ENCODE measurements around the gene CAMK1D.

The CAMK1D gene

DNA sequence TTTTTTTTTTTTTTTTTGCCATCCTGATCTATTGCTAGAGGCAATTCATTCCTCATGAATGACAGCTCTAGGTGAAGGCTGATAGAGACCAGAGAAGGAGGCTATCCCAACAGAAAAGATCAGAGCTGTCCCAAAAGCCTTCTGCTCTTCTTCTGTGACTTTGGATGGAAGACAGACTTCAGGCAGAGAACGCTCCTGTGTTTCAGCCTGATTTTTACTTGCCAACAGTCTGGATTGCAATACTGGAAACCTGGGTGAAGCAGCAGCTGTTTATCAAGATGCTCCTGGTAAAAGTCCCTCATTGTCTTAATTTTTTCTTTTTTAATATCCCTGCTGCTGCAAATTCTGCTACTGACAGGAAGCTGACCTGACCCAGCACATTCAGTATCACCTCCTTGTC is 432.6 kb downstream of the CAMK1D start:
- DNase-seq: no peak

DNA sequence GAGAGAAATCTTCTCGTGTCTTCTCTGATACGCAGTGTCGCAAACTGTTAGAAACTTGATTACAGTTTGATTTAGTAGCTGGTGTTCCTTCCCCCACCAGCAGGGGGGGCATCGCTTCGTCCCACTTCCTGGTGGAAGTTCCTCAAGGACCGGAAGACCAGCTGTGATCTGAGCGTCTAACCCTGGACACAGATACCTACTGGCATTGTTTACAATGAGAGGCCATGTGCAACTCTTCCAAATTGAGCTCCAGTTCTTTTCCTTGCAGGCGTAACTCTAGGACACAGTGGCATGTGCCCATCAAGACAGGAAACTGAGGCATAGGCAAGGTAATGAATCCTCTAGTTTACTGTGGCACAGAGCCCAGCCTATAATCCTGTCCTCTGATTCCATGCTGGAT is 433.2 kb downstream of the CAMK1D start:
- DNase-seq: peak in 3 of 56 donors; percentile 16 to 31 (median 17)

DNA sequence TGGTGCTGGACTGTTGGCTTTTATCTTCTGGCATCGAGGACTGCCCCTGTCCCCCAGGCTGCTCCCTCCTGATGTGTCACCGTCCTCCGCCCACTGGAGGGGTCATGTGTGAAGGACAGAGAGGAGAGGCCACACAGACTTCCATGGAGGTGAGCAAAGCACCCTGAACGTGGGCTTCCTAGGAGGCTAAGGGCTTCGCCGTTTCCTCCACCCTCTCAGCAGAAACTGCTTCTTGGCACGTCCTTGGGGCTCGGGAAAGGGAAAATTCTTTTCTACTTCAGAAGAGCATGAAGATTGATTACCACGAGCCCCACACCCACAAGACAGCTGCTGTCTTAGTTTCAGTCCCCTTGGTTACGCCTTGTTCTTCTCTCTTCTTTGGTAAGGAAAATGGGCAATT is 433.9 kb downstream of the CAMK1D start:
- peak in 1 of 56 donors; percentile 23 for DNase-seq

DNA sequence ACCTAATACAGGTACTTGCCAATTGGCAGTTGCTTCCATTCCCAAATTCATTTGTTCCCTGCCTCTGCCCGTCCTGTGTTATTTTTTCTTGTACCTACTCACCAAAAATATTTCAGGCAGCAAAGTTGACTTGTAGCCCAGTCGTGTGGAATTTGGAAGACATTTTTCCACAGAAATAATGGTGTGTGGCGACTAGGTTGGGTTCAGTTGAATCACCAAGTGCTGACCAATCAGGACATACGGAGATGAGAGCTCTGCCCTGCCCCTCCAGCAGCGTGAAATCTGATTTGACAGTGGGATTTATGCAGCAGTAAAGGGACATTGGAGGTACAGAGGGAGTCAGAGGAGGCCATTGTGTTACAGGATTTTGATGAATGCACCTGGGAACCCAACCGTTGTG is 435.3 kb downstream of the CAMK1D start:
- DNase-seq: no peak

DNA sequence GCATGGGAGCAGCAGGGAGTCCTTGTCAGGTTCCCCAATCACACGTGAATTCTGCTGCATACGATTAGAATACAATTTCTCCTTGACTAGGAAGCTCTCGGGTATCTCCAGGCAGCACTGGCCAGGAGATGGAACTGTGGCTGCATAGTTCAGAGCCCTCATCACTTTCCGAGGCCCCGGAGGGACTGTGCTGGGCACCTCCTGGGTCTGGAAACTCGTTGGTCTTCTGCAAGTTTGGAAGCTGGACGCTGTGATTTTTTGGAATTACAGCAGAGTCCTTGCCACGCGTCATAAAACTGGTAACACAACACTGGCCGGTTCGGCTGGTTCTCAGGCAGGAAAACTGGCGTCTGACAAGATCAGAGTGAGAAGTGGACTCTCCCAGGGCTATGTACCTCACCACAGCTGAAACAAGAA is 436.1 kb downstream of the CAMK1D start:
- no peak for DNase-seq

DNA sequence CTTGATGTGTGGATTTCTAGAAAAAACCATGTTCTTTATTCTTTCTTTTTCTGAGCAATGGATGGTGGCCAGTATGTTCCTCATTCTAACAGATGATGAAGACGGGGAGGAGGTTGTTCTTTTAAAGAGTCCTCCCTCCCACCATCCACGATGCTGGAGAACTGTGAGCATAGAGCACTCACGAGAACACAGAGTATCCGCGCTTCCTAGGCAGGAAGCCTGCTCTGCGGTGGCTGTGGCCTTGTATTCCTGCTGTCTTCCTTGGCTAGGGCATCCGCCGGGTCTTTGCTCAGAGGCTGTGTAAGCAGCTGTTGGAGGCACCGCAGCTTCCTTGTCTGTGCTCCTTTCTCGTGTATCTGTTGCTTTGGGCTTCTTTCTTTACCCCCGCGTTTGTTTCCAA is 437.9 kb downstream of the CAMK1D start:
- DNase-seq: peak in 4 of 56 donors; percentile 12 to 37 (median 22)

DNA sequence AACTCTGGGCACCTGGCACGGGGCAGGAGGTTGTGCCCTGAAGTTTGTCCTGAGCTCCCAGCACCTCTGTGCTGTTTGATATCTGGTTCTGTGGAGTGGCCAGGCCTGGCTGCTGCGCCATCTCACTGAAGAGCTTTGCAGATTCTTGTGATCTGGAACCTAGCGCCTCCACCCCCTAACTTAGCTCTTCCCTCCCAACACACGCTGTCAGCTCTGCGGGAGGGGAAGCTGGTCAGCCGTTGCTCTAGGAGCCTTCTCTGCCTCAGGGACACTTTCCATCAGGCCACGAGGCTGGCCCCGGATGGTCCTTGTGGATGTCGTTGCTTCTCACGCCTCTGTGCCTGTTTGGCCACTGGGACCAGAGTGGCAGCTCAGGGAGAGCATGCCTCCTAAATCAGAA is 438.9 kb downstream of the CAMK1D start:
- DNase-seq: no peak

DNA sequence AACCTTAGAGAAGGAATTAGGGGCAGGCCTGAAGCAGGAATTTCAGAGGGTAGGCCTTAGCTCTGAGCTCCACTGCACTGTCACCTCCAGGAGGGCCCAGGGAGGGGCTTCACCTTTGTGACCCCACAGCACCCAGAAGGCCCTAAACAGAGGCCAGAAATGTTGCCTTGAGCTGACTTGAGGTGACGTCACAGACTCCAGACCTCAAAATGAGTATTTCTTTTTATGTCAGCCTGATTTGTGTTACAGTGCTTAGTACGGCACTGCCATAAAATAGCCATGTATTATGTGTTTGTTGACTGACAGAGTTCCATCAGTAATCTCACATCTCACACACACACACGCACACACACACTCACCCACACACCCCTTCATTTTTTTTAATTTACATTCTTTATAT is 440.9 kb downstream of the CAMK1D start:
- no peak for DNase-seq

DNA sequence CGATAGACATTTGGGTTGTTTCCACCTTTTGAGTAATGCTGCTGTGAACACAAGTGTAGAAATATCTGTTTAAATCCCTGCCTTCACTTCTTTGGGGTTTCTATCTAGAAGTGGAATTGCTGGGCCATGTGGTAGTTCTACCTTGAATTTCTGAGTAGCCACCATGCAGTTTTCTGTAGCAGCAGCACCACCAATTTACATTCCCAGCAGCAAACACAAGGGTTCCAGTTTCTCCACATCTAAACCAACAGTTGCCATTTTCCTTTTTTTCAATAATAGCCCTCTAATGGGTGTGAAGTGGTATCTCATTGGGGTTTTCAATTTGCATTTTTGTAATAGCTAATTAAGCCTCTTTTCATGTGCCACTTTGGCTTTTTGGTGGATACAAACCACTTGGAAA is 442.4 kb downstream of the CAMK1D start:
- no peak for DNase-seq

DNA sequence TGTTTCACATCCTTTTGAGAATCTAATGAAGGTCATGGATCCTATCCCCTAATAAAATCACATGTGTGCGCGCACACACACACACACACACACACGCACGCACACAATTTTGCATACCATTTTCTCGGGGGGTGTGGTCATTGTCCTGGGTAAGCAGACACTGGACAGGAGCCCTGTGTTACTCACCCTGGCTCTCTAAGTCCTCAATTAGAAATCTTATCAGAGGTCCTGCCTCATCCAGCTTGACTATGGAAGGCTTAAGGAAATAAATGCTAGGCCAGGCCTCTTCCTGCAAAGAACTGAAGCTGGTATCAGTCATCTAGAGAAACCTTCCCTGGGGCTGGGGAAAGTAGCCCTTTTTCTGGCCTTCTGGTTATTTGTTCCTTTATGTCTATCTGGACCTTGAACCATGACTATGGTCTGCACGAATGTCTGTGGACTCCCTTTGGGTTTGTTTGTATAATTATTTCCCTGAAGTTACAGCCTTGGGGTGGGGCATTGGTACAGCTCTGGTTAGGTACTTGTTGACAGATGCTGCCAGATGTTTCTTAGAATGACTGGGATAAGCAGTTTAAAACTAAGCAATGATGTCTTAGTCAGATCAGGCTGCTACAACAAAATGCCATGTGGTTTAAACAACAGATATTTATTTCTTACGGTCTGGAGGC is 443.7 kb downstream of the CAMK1D start:
- no peak for DNase-seq

DNA sequence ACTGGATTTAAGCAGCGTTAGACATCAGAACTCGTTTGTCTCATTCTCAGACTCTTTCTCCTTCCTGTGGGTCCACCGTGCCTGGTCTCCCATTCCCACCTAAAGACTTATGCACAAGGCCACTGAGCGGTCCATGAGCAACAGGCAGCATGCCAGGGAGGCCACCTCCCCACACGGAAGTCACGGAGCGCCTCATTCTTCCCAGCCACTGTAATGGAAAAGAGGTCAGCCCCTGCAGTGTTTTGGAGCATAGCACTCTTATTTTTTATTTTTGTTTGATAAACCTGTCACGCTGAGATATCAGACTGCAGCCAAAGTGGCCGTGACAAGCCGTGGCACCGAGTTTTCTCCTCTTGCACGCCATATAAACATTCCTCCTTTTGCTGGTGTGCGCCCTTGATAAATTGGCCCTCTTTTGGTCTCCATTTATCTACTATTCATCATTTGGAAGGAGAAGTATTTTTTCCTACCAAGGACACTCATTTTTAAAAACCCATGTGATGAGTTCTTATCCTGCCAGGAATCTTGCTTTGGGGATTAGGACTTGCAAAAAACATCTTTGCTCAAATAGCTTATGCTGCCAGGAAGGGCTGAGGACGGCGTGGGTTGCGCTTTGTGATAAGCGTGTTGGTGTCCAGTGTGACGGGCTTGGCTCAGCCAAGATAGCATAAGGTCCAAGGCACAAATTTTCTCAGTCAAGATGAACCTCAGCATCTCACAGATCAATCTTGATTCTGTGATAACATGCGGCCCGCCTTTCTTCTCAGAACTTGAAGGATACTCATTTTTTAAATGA is 446.2 kb downstream of the CAMK1D start:
- no peak for DNase-seq

DNA sequence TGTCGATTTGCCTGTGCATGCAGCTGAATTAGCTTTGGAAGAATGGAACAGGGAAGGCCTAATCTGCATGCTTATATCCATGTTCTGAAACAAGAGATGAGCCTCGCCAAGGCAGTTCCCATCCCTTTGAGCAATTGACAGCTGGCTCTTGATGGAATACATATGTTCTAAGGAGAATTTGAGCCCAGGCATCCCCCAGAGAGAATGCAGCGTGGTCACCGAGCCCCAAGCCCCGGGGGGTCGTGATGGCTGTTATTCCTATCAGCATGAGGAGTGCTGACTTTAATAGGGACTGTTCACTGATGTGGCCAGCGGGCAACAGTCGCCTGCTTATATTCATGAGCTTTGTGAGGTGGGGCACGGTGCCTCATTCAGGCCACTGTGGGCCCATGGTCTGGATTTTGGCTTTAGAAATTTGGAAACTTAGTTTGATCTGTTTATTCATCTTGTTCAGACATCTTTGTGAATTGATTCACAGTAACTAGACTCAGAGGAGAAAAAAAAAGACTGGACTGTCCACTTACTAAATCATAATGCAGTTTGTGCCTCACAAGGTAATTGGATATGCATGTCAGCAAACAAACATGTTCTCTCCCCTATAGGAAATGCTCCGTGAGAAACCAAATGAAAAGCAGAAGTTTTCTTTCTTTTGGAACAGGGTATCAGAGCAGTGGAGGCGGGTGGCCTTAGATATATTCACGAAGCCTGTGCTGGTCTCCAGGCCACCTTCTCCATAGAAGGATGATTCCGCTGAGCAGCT is 447.2 kb downstream of the CAMK1D start:
- no peak for DNase-seq

DNA sequence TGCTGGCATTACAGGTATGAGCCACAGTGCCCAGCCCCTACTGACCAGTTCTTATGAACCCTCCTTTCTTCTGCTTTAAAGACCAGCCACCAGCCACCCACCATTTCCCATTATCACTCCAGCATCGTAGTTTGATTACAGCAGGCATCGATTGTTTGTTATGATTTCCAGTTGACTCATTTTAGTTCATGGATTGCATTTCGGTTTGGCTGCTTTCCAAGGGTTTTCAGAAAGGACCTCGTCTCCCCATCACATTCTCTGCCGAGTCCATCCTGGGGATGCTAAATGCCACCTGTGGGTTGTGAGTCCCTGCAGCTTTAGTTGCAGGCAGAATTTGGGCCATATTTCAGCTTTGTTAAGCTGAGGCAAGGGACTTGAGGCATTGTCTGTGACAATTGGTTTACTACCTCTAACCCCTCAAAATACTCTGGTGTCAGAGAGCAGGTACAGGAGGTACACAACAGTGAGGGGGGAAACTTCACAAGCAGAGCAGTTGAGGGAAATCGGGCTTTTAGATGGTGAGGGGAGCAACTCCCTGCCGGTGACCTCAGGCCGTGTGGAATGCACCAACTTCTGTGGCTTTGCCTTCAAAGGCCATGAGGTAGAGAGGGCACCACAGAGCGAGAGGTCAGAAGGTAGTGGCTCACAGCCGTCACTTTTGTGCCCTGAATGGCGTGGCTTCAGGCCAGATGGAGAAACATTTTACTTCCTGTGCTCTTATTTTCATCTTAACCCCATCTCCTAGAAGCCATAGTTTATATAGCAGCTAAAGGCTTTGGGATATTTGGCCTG is 448.3 kb downstream of the CAMK1D start:
- no peak for DNase-seq

DNA sequence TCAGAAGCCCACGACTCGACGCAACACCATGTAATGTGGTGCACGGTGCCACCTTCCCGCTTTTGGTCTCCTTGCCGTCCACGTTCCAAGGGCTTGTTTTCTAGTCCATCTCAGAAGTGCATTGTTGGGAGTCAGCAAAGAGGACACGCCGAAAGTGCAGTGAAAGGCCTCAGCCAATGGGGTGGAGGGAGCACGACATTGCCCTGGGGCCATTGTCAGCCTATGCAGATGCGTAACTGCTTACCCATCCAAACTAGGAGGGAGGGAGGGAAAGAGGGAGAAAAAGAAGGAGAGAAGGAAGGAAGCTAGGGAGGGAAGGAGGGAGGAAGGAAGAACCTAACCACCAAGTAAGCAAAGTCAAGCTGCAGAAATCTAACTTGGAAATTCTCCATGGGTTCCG is 449.8 kb downstream of the CAMK1D start:
- no peak for DNase-seq

DNA sequence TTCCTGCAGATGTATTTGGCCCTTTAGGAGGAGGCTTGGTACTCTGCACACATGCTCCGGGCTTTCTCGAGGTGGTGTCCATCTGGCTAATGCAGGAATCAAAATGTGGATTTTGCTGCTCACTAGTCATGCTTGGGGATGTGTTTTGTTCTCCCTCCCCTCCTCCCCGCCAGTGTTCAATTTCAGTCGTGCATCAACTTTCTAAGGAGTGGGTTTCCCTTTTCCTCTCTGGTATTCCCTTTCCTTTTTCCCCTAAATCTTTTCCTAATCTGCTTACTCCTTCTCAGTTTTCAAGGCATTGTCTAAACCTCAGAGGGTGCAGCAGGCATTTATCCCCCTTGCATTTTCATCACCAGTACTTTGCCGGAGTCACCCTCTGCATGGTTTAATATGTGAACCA is 450.4 kb downstream of the CAMK1D start:
- no peak for DNase-seq

DNA sequence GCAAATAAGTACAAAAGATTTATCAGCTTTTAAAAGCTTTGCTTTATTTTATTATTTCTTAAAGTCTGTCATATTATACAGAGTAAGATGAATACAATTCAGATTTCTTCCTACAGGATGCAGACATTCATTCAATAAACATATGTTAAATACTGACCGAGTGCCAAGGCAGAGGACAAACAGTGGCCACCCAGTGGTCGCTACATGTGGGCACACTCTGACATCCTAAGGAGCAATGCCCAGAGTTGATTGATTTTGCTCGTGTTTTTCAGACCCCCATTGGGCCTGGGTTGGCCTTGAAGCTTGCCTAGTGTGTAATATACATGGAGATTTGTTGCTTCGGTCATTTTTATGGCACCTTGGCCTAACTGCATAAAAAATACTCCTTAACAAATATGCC is 451.0 kb downstream of the CAMK1D start:
- DNase-seq: no peak

DNA sequence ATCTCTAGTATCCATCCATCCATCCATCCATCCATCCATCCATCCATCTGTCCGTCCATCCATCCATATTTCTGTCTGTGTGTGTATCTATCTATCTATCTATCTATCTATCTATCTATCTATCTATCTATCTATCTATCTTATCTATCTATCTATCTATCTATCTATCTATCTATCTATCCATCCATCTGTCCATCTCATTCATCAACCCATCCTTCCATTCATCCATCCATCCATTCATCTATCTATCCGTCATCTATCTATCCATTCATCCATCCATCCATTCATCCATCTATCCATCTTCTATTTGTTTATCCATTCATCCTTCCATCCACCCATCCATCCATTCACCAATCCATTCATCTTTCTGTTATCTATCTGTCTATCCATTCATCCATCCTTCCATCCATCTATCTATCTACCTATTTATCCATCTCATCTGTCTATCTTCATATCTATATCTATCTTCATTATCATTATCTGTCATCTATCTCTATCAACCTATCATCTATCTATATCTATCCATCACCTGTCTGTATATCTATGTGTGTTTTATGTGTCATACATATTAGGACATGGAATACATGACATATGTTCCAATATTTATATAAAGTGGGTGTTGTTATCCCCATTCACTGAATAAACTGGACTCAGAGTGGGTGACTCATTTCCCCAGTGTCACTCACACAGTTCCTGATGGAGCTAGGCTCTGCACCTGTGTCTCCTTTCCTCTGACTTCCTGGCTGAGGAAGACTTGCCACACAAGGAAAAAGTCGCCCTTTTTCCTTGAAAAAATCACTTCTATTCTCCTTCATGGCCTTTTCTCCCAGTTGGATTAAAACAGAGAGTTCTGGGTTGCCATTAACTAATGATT is 452.1 kb downstream of the CAMK1D start:
- no peak for DNase-seq

DNA sequence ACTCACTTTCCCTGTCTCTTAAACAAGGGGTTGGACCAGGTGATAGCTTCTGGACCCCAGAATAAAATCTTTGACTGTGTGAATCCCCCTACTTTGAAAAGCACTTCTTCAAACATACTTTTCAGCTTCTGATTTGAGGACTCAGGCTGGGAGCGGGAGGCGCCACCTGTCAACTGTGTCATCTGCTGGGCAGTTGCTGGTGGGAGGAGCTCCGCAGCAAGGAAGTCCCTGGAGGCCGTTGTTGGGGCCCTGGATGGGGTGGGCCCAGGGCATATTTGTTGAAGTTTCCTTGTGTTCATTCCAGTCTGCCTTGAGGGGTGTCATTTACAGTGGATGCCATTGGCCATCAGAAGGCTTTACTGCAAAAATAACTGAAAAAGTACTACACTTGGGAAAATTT is 454.4 kb downstream of the CAMK1D start:
- DNase-seq: no peak

DNA sequence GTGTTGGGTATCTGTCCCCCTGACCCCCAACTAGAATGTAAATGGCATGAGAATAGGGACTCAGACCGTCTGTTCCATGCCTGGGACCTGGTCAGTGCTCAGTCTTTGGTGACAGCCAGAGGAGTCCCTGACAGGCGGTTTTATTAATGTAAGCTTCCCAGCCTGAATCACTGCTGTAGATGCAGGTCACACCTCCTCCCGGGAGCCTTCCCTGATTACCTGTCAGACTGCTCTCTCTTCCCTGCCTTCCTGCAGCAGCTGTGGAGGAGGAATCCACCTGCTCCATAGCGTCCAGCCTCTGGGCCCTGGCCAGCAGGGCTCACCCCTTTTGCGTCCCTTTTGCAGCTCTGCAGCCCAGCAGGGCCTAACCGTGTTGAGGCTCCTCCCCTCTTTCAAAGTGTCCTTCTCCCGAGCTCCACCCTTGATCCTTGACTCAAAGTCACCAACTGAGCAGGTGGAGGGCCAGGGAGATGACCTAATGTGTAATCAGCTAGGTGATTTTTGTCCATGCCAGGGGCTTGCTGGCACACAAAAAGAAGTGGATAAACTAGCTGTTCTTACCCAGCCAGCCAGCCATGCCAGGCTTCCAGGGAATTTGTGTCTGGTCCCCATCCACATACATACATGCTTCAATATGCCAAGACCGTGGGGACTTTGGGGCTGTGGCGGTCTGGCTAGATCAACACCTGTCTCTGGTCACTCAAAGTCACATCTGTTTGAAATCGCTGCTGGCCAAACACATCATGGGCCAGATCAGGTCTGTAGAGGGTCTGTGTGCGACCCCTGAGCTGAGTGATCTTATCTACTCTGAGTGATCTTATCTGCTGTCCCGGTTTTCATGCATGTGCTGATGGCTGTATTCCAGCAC is 457.1 kb downstream of the CAMK1D start:
- DNase-seq: no peak

Data from amygdala (tissue), 56 donors.